ENCODE data around the gene ABHD1. TPM values are rescaled to one million over a fixed set of nuclear protein-coding genes. Genes with fewer than 3 reads are reported as not detected.

ABHD1 gene
- total RNA-seq, 1 donor from 2014 or later, result not detected

- Mint-ChIP-seq H3K9me3 (ENCODE audit: unreplicated experiment) (peaks cover 2% of the 10 kb centered on the region), H3K27ac (ENCODE audit: unreplicated experiment) (no peak overlapping the region), H3K36me3 (ENCODE audit: low read depth, unreplicated experiment) (no peaks in the 10 kb centered on the region), H3K4me1 (ENCODE audit: low read depth, unreplicated experiment) (no peaks in the 10 kb centered on the region), H3K4me3 (ENCODE audit: unreplicated experiment) (no peak overlapping the region), H3K27me3 (ENCODE audit: low read depth, unreplicated experiment) (peaks cover 24% of the 10 kb centered on the region)
- no peak overlapping the region for H3K4me3 ChIP-seq (ENCODE audit: insufficient read depth, low read depth, low read length)
- no peak overlapping the region for H3K4me2 ChIP-seq (ENCODE audit: low read length)
- no peak overlapping the region for H2AFZ ChIP-seq (ENCODE audit: low read depth, low read length)
- H3K27ac ChIP-seq (ENCODE audit: low read depth, low read length), result no peak overlapping the region
- H3K79me2 ChIP-seq (ENCODE audit: insufficient read depth, low read length), result no peaks in the 10 kb centered on the region
- H3K27me3 ChIP-seq (ENCODE audit: insufficient read depth, low read length), result no peaks in the 10 kb centered on the region
- no peak for FAIRE-seq
- no peak for TF ChIP-seq CTCF (IDR thresholded peaks at IDR 0.05; ENCODE audit: insufficient read depth, low read depth, low read length)
- no peak for TF ChIP-seq EZH2 (IDR thresholded peaks at IDR 0.05; ENCODE audit: insufficient read depth, low read length)
- no peak for DNase-seq (ENCODE audit: low read depth)
- H3K9ac ChIP-seq (ENCODE audit: low read length), result no peak overlapping the region
- peaks cover 2% of the 10 kb centered on the region for H3K4me1 ChIP-seq (ENCODE audit: insufficient read depth, low read length)
- H3K9me3 ChIP-seq (ENCODE audit: insufficient read depth, low read depth, low read length), result no peaks in the 10 kb centered on the region
- H3K36me3 ChIP-seq (ENCODE audit: insufficient read depth, low read length), result no peaks in the 10 kb centered on the region
- no peaks in the 10 kb centered on the region for H4K20me1 ChIP-seq (ENCODE audit: insufficient read depth, low read length)
These were observed 31.6 kb upstream of the ABHD1 start for GRCh38 chr2:27091746-27092695.

DNA sequence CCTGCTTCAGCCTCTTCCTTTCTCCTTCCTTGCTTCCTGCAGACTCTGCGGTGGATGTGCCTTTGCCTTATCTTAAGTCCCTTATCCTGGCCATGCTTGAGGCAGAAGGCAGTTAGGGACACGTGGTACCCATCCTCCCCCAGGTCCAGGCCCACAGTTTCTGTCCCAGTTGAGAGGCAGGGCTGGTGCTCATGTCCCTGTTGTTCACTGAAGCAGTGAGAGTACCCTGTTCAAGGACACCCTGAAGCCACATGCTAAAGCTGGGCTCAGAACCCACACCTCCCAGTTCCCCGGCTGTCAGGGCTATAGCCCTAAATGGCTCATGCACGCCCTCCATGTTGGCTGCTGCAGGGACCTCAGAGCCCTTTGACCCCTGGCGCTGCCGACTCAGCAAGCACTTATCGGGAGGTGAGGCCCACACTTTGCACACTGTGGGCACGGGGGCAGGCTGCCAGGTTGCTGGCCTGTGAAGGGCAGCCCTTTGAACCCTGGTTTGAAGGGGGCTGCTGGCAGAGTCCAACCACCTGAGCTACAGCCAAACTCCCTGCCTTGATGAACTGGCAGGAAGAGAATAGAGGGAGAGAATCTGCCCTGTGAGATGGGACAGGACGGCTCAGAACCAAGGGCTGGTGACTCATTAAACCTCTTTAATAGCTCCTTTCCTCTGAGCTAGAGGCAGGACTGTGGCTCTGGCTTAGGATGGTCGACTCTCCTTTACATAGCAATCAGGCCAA lies 30.8 kb upstream of the ABHD1 start:
- Histone ChIP-seq H3K4me2 (ENCODE audit: low read length) (no peak overlapping the region), H4K20me1 (ENCODE audit: insufficient read depth, low read length) (no peaks in the 10 kb centered on the region), H3K27me3 (ENCODE audit: insufficient read depth, low read length) (no peaks in the 10 kb centered on the region), H2AFZ (ENCODE audit: low read depth, low read length) (no peak overlapping the region), H3K9me3 (ENCODE audit: insufficient read depth, low read depth, low read length) (no peaks in the 10 kb centered on the region), H3K4me1 (ENCODE audit: insufficient read depth, low read length) (no peaks in the 10 kb centered on the region), H3K27ac (ENCODE audit: low read depth, low read length) (no peak overlapping the region), H3K36me3 (ENCODE audit: insufficient read depth, low read length) (no peaks in the 10 kb centered on the region), H3K9ac (ENCODE audit: low read length) (no peak overlapping the region), H3K4me3 (ENCODE audit: insufficient read depth, low read depth, low read length) (no peak overlapping the region), H3K79me2 (ENCODE audit: insufficient read depth, low read length) (no peaks in the 10 kb centered on the region)
- H3K27me3 Mint-ChIP-seq (ENCODE audit: low read depth, unreplicated experiment), result peaks cover 18% of the 10 kb centered on the region
- H3K4me3 Mint-ChIP-seq (ENCODE audit: unreplicated experiment), result no peak overlapping the region
- H3K9me3 Mint-ChIP-seq (ENCODE audit: unreplicated experiment), result peaks cover 2% of the 10 kb centered on the region
- no peaks in the 10 kb centered on the region for H3K36me3 Mint-ChIP-seq (ENCODE audit: low read depth, unreplicated experiment)
- no peak for TF ChIP-seq CTCF (IDR thresholded peaks at IDR 0.05; ENCODE audit: insufficient read depth, low read depth, low read length)
- no peak for TF ChIP-seq EZH2 (IDR thresholded peaks at IDR 0.05; ENCODE audit: insufficient read depth, low read length)
- DNase-seq (ENCODE audit: low read depth), result no peak
- H3K4me1 Mint-ChIP-seq (ENCODE audit: low read depth, unreplicated experiment), result no peaks in the 10 kb centered on the region
- H3K27ac Mint-ChIP-seq (ENCODE audit: unreplicated experiment), result no peak overlapping the region
- no peak for FAIRE-seq

Measured in astrocyte (in vitro differentiated cells and primary cell).